Urinary bladder (tissue), 4 donors: ENCODE measurements around the gene SUSD3. TPM values are rescaled to one million over a fixed set of nuclear protein-coding genes. Genes with fewer than 3 reads are reported as not detected.

ENCODE experiments used
- DNase-seq: peaks from one replicate; pipeline ENCODE4 v3.0.0-alpha.2; 2015; ENCODE audit errors: extremely low spot score
- H3K27ac ChIP-seq: one replicate; pipeline ENCODE4 v1.5.1; 2013; ENCODE audit warnings: low read depth, mild to moderate bottlenecking, moderate library complexity
- H3K36me3 ChIP-seq: one replicate; pipeline ENCODE4 v1.6.1; 2013; ENCODE audit warnings: mild to moderate bottlenecking, moderate library complexity; ENCODE audit not compliant: insufficient read depth
- H3K4me1 ChIP-seq: one replicate; pipeline ENCODE4 v1.6.1; 2013; ENCODE audit warnings: mild to moderate bottlenecking, moderate library complexity; ENCODE audit not compliant: insufficient read depth
- H3K4me3 ChIP-seq: one replicate; pipeline ENCODE4 v1.5.1; 2013; ENCODE audit warnings: low read depth, low read length
- WGBS: extraction: QIAGEN DNeasy Blood & Tissue Kit; methylation state at CpG from one replicate; pipeline ENCODE4 v1.1.7; 2013; 5-methylcytosine and 5-hydroxymethylcytosine counted together
- polyA plus RNA-seq: library from polyadenylated mRNA; stranded (reverse); fragments of 200-250 nt; gene quantifications from one replicate; pipeline ENCODE4 v1.2.3, GENCODE V29; 2013
- total RNA-seq: library from RNA; depleted of rRNA; stranded (reverse); fragments of >200 nt; gene quantifications from one replicate; pipeline ENCODE4 v1.2.3, GENCODE V29; 2014
- donor health status: healthy with polysubstance abuse.
- donor health status: healthy.

Gene SUSD3
- total and polyA plus RNA-seq, 2 donors = 1.5 to 1.9 TPM

DNA sequence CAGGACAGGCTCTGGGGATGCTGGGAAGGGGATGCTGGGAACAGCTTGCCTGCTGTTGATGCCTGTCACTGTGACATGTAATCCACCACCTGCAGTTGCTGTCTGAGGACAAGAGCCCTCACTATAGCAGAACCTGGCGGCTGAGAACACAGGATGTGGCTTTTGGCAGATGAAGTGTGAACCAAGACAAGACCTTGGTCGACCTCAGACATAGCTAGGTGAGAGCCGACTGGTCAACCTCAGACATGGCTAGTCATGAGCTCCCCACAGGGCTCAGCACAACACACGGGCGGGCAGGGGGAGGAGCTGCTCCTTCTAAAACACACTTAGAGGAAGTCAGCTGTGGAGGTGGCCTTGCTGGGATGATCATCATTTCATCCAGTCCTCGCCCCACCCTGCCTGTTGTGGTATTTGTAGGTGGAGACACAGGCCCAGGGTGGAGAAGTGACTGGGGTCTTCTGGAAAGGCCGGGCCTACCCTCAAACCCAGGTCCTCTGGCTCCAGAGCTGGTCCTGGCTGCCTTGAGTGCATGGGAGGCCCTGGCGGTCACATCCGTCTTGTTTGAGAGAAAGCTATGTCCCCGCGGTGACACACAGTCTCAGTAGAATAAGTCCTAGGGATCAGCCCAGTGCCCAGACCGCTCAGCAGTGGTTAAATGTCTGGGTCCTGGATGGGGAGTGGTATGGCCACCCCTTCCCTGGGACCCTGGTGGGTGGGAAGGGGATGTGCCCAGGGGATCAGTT, 6.1 kb downstream of the SUSD3 start:
- no peak for DNase-seq
- 82% methylated on average over 12 of the region's 12 CpGs for WGBS
- Histone ChIP-seq H3K4me3 (no peak overlapping the region), H3K27ac (no peak overlapping the region), H3K4me1 (no peaks in the 10 kb centered on the region), H3K36me3 (no peaks in the 10 kb centered on the region)

- 77% methylated on average over 15 of the region's 15 CpGs for WGBS
- Histone ChIP-seq H3K4me1 (no peaks in the 10 kb centered on the region), H3K27ac (no peak overlapping the region), H3K36me3 (no peaks in the 10 kb centered on the region), H3K4me3 (no peak overlapping the region)
- no peak for DNase-seq
These were observed 6.7 kb downstream of the SUSD3 start for GRCh38 chr9:93065135-93065720.

- no peak overlapping the region for H3K4me3 ChIP-seq
- H3K36me3 ChIP-seq = no peaks in the 10 kb centered on the region
- no peak for DNase-seq
- 93% methylated on average over 3 of the region's 3 CpGs for WGBS
- H3K4me1 ChIP-seq = no peaks in the 10 kb centered on the region
- no peak overlapping the region for H3K27ac ChIP-seq
These were observed 8.6 kb downstream of the SUSD3 start for GRCh38 chr9:93066978-93067603.

GRCh38 chr9:93068956-93069355, 10.5 kb downstream of the SUSD3 start:
- Histone ChIP-seq H3K27ac (no peak overlapping the region), H3K4me3 (no peak overlapping the region), H3K4me1 (no peaks in the 10 kb centered on the region), H3K36me3 (no peaks in the 10 kb centered on the region)
- no peak for DNase-seq
- WGBS = 92% methylated on average over 4 of the region's 4 CpGs

DNA sequence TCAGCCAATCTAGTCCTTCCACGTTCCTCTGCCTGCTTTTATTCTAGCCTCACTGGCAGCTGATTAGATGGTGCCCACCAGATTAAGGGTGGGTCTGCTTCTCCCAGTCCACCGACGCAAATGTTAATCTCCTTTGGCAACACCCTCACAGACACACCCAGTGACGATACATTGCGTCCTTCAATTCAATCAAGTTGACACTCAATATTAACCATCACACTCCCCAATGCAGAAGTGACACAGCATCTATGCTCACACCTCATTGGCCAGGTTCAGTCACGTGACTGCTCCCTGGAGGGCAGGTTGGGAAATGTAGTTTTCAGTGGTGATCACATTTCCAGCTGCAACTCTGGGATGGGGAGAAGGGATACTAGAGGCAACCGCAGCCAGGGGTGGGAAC, 13.0 kb downstream of the SUSD3 start:
- no peak overlapping the region for H3K4me3 ChIP-seq
- no peaks in the 10 kb centered on the region for H3K36me3 ChIP-seq
- no peaks in the 10 kb centered on the region for H3K4me1 ChIP-seq
- 71% methylated on average over 7 of the region's 7 CpGs for WGBS
- no peak overlapping the region for H3K27ac ChIP-seq
- no peak for DNase-seq

GRCh38 chr9:93072383-93072795, 13.9 kb downstream of the SUSD3 start:
- WGBS = 17% methylated on average over 5 of the region's 5 CpGs
- no peak for DNase-seq
- Histone ChIP-seq H3K36me3 (no peaks in the 10 kb centered on the region), H3K27ac (no peak overlapping the region), H3K4me1 (no peaks in the 10 kb centered on the region), H3K4me3 (no peak overlapping the region)

DNA sequence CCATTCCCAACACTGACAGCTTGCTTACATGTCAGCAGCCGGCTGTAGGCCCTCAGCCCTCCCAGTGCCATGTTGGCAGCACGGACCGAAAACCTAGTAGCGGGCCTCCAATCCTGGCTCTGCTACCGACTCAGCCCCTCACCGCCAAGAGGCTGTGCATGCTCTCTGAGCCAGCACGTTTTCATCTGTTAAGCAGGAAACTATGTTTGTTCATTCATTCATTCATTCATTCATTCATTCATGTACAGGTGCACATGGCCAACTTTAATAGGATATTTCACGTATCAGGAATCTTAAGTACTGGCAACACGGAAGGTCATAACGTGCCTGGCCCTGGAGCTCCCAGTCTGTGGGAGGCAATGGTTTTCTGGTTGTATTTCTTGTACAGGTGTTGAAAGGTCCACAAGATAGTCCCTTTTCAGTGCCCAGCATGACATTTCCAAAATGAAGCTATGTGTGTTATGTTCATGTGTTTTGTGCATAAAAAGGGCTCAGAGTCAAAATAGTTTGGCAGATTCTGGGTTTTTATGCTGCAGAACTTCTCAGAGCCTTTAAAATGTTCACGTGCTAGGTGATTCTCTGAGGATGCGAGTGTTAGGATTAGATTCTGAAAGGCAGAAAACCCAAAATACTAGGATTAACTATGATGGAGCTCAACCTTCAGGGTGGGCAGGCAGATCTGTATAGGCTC, 17.7 kb downstream of the SUSD3 start:
- whole genome bisulfite sequencing = 87% methylated on average over 12 of the region's 12 CpGs
- Histone ChIP-seq H3K36me3 (no peaks in the 10 kb centered on the region), H3K4me3 (no peak overlapping the region), H3K27ac (no peak overlapping the region), H3K4me1 (no peaks in the 10 kb centered on the region)
- no peak for DNase-seq

- no peak overlapping the region for H3K27ac ChIP-seq
- no peaks in the 10 kb centered on the region for H3K4me1 ChIP-seq
- H3K36me3 ChIP-seq = no peaks in the 10 kb centered on the region
- WGBS = 98% methylated on average over 2 of the region's 2 CpGs
- no peak overlapping the region for H3K4me3 ChIP-seq
- DNase-seq = no peak
These were observed 18.3 kb downstream of the SUSD3 start for GRCh38 chr9:93076792-93077128.

- Histone ChIP-seq H3K4me3 (no peak overlapping the region), H3K27ac (no peak overlapping the region), H3K36me3 (no peaks in the 10 kb centered on the region), H3K4me1 (no peaks in the 10 kb centered on the region)
- DNase-seq = no peak
- 96% methylated on average over 1 of the region's 1 CpG for WGBS
These were observed 18.9 kb downstream of the SUSD3 start for GRCh38 chr9:93077367-93077766.

DNA sequence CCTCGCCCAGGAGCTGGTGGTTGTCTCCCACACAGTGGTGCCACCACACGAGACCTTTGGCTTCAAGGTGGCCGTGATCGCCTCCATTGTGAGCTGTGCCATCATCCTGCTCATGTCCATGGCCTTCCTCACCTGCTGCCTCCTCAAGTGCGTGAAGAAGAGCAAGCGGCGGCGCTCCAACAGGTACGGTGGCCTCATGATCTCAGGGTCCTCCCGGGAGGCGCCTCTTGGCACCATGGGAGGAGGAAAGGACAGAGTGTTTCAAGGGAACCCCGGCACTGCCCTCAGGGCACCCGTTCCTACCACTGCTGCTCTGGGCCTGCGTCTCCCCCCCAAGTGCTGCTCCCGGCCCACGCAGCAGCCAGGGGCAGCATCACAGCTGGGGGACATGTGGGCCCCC, 19.3 kb downstream of the SUSD3 start:
- Histone ChIP-seq H3K4me1 (no peaks in the 10 kb centered on the region), H3K36me3 (no peaks in the 10 kb centered on the region), H3K27ac (no peak overlapping the region), H3K4me3 (no peak overlapping the region)
- WGBS = 96% methylated on average over 16 of the region's 16 CpGs
- no peak for DNase-seq

DNA sequence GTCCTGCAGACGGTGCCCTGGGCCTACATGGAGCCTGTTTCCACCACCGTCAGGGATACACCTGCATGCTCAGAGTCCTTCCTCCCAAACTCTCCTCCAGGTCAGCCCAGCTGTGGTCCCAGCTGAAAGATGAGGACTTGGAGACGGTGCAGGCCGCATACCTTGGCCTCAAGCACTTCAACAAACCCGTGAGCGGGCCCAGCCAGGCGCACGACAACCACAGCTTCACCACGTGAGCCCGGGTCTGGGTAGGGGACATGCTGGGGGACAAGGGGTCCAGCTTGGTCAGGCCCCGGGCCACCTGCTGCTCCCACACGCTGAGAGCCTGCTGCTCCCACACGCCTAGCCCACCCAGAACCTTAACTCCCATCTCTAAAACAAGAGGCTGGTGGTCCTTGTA, 20.9 kb downstream of the SUSD3 start:
- 90% methylated on average over 13 of the region's 13 CpGs for WGBS
- Histone ChIP-seq H3K36me3 (no peaks in the 10 kb centered on the region), H3K4me3 (no peak overlapping the region), H3K27ac (no peak overlapping the region), H3K4me1 (no peaks in the 10 kb centered on the region)
- no peak for DNase-seq

- Histone ChIP-seq H3K4me1 (no peaks in the 10 kb centered on the region), H3K4me3 (no peak overlapping the region), H3K36me3 (no peaks in the 10 kb centered on the region), H3K27ac (no peak overlapping the region)
- WGBS = 89% methylated on average over 9 of the region's 9 CpGs
- no peak for DNase-seq
These were observed 21.9 kb downstream of the SUSD3 start for GRCh38 chr9:93080406-93080805.

DNA sequence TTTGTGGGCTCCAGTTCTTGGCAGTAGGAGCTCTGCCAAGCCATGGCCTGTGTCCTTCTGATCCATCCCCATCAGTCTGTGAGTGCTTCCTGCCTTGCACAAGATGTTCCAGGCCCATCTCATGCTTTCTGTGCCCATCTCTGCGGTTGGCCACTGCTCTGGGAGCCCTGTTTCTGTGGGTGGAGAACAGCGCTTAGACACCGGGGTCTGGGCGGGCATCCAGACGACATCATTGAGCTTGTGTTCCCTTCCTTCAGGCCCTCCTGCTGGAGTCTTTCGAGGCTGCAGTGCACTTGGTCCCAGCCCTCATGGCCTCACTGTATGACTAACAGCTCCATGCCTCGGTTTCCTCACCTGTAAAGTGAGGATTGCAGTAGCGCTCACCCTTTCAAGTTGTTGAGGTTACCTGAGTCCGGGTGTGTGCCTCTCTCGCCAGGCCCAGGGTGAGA, 22.6 kb downstream of the SUSD3 start:
- Histone ChIP-seq H3K4me3 (no peak overlapping the region), H3K27ac (no peak overlapping the region), H3K4me1 (no peaks in the 10 kb centered on the region), H3K36me3 (no peaks in the 10 kb centered on the region)
- 86% methylated on average over 10 of the region's 10 CpGs for WGBS
- no peak for DNase-seq

DNA sequence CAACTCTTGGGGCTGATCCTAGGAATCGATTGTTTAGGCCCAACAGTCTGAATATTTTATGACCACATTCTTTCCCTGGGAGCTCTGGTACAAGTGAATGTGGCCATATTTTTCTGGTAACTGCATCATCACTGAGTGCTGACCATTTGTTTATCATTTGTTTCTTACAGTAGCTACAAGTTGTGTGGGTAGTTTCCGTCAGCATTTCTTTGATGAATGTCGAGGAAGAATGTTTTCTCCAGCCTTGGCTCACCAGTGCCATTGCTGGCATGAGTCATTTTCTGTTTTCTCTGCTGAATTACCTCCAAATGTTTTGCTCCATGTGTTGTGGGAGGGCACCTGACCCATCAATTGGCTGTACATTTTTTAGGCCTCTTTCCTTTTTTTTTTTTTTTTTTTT, 23.4 kb downstream of the SUSD3 start:
- Histone ChIP-seq H3K4me3 (no peak overlapping the region), H3K4me1 (no peaks in the 10 kb centered on the region), H3K36me3 (no peaks in the 10 kb centered on the region), H3K27ac (no peak overlapping the region)
- 60% methylated on average over 3 of the region's 3 CpGs for WGBS
- no peak for DNase-seq
